Fibroblast of pulmonary artery (primary cell): ENCODE measurements around the gene CLCN2.

Experiments used
- DNase-seq: peaks from one replicate; pipeline ENCODE4 v3.0.0-alpha.2; 2010; ENCODE audit warnings: low read depth
- H3K4me3 ChIP-seq: replicated peaks from 2 replicates; pipeline ENCODE4 v1.5.1; 2011; ENCODE audit warnings: low read depth, mild to moderate bottlenecking, control low read depth, low read length, moderate library complexity
- CTCF ChIP-seq: IDR thresholded peaks from 2 replicates; pipeline ENCODE4 v1.5.1; 2011; ENCODE audit warnings: mild to moderate bottlenecking, control low read depth, low read length, inconsistent platforms; ENCODE audit errors: missing control alignments

The CLCN2 gene

GRCh38 chr3:184349563-184350470 lies 11.6 kb downstream of the CLCN2 start:
- H3K4me3 ChIP-seq: no peak overlapping the region
- TF ChIP-seq CTCF: no peak
- DNase-seq: no peak

- no peak for DNase-seq
- H3K4me3 ChIP-seq: no peak overlapping the region
- no peak for TF ChIP-seq CTCF
These were observed 13.4 kb downstream of the CLCN2 start for GRCh38 chr3:184348057-184348382.

GRCh38 chr3:184347321-184348056 lies 13.9 kb downstream of the CLCN2 start:
- DNase-seq: peak; percentile 47
- no peak overlapping the region for H3K4me3 ChIP-seq
- TF ChIP-seq CTCF: no peak

- no peak for DNase-seq
- TF ChIP-seq CTCF: no peak
- no peak overlapping the region for H3K4me3 ChIP-seq
These were observed 14.8 kb downstream of the CLCN2 start for GRCh38 chr3:184346480-184347190.

- TF ChIP-seq CTCF: peak; percentile 58
- H3K4me3 ChIP-seq: no peak overlapping the region
- peak; percentile 67 for DNase-seq
These were observed 15.9 kb downstream of the CLCN2 start for GRCh38 chr3:184345317-184346144.

- TF ChIP-seq CTCF: no peak
- DNase-seq: no peak
- no peak overlapping the region for H3K4me3 ChIP-seq
These were observed 16.7 kb downstream of the CLCN2 start for GRCh38 chr3:184344579-184345316.
